ENCODE results near the gene TMEM135.

The TMEM135 gene

GRCh38 chr11:87219266-87219665 lies 181.5 kb downstream of the TMEM135 start:
- no peak overlapping the region for H3K4me3 ChIP-seq (ENCODE audit: low read depth, low read length, poor library complexity, severe bottlenecking)
- H3K9me2 ChIP-seq (ENCODE audit: low read depth, low read length): no peaks in the 10 kb centered on the region
- no peaks in the 10 kb centered on the region for H3K9me3 ChIP-seq (ENCODE audit: low read length)
- H3F3A ChIP-seq (ENCODE audit: insufficient read depth, low read length): no peaks in the 10 kb centered on the region
- H3K4me2 ChIP-seq (ENCODE audit: low read length): no peak overlapping the region
- no peaks in the 10 kb centered on the region for H3K27me3 ChIP-seq (ENCODE audit: insufficient read depth, low read length)
- no peaks in the 10 kb centered on the region for H4K20me1 ChIP-seq (ENCODE audit: insufficient read depth, low read length)
- no peaks in the 10 kb centered on the region for H3K4me1 ChIP-seq (ENCODE audit: insufficient read depth, low read length, severe bottlenecking)
- H3K36me3 ChIP-seq (ENCODE audit: insufficient read depth, low read length): no peaks in the 10 kb centered on the region
- no peak for TF ChIP-seq EZH2 (IDR thresholded peaks at IDR 0.05; ENCODE audit: borderline replicate concordance, low read length)
- TF ChIP-seq, protein P1, sequence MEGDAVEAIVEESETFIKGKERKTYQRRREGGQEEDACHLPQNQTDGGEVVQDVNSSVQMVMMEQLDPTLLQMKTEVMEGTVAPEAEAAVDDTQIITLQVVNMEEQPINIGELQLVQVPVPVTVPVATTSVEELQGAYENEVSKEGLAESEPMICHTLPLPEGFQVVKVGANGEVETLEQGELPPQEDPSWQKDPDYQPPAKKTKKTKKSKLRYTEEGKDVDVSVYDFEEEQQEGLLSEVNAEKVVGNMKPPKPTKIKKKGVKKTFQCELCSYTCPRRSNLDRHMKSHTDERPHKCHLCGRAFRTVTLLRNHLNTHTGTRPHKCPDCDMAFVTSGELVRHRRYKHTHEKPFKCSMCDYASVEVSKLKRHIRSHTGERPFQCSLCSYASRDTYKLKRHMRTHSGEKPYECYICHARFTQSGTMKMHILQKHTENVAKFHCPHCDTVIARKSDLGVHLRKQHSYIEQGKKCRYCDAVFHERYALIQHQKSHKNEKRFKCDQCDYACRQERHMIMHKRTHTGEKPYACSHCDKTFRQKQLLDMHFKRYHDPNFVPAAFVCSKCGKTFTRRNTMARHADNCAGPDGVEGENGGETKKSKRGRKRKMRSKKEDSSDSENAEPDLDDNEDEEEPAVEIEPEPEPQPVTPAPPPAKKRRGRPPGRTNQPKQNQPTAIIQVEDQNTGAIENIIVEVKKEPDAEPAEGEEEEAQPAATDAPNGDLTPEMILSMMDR (IDR thresholded peaks at IDR 0.05; ENCODE audit: low read length): no peak
- H3K79me2 ChIP-seq (ENCODE audit: insufficient read depth, low read length): no peaks in the 10 kb centered on the region
- no peak overlapping the region for H3K27ac ChIP-seq (ENCODE audit: low read depth, low read length, poor library complexity, severe bottlenecking)
- H3K9ac ChIP-seq (ENCODE audit: low read length): no peak overlapping the region
- H2AFZ ChIP-seq (ENCODE audit: low read length): no peak overlapping the region

DNA sequence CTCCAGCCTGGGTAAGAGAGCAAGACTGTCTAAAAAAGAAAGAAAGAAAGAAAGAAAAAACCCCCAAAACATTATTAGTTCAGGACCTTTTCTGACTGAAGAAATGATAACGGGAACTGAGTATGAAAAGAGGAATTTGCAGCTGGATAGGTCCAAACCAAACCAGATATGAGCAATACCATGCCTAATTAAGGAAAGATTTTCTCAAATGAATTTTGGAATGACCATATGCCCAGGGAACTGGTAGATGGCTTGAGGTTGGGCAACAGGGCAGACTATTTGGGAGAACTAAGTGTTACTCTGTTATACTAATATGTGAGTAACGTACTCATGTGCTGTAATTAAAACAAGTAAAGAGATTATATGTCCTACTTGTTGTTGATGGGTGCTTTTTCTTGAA lies 186.1 kb downstream of the TMEM135 start:
- Histone ChIP-seq H3K9ac (ENCODE audit: low read length) (no peak overlapping the region), H3F3A (ENCODE audit: insufficient read depth, low read length) (no peaks in the 10 kb centered on the region), H3K27ac (ENCODE audit: low read depth, low read length, poor library complexity, severe bottlenecking) (no peak overlapping the region), H3K27me3 (ENCODE audit: insufficient read depth, low read length) (no peaks in the 10 kb centered on the region), H3K4me1 (ENCODE audit: insufficient read depth, low read length, severe bottlenecking) (no peaks in the 10 kb centered on the region), H3K9me2 (ENCODE audit: low read depth, low read length) (no peaks in the 10 kb centered on the region), H3K36me3 (ENCODE audit: insufficient read depth, low read length) (no peaks in the 10 kb centered on the region), H2AFZ (ENCODE audit: low read length) (no peak overlapping the region), H3K79me2 (ENCODE audit: insufficient read depth, low read length) (no peaks in the 10 kb centered on the region), H3K4me3 (ENCODE audit: low read depth, low read length, poor library complexity, severe bottlenecking) (no peak overlapping the region), H3K9me3 (ENCODE audit: low read length) (no peaks in the 10 kb centered on the region), H4K20me1 (ENCODE audit: insufficient read depth, low read length) (no peaks in the 10 kb centered on the region), H3K4me2 (ENCODE audit: low read length) (no peak overlapping the region)
- TF ChIP-seq, protein P1 (IDR thresholded peaks at IDR 0.05; ENCODE audit: low read length): no peak
- no peak for TF ChIP-seq EZH2 (IDR thresholded peaks at IDR 0.05; ENCODE audit: borderline replicate concordance, low read length)

DNA sequence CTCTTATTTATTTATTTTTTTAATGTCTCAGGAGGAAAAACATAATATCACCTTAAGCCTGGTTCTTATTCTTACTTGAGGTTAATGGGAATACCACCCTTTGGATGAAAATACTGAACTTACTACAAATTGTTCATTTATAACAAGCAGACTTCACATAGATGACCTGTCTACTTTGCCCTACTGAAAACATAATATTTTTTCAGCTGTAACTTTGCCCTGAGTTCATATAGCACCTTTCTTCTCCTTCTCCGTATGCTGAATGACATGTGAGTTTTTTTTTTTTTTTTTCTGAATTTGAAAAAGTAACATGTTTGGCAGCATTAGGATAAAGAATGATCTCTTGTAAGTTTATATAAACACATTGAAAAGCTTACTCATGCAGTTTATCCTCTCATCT lies 186.8 kb downstream of the TMEM135 start:
- H3K79me2 ChIP-seq (ENCODE audit: insufficient read depth, low read length): no peaks in the 10 kb centered on the region
- H4K20me1 ChIP-seq (ENCODE audit: insufficient read depth, low read length): no peaks in the 10 kb centered on the region
- no peak overlapping the region for H3K4me3 ChIP-seq (ENCODE audit: low read depth, low read length, poor library complexity, severe bottlenecking)
- no peak overlapping the region for H3K4me2 ChIP-seq (ENCODE audit: low read length)
- no peak overlapping the region for H3K9ac ChIP-seq (ENCODE audit: low read length)
- no peaks in the 10 kb centered on the region for H3K36me3 ChIP-seq (ENCODE audit: insufficient read depth, low read length)
- H2AFZ ChIP-seq (ENCODE audit: low read length): no peak overlapping the region
- no peaks in the 10 kb centered on the region for H3K27me3 ChIP-seq (ENCODE audit: insufficient read depth, low read length)
- TF ChIP-seq EZH2 (IDR thresholded peaks at IDR 0.05; ENCODE audit: borderline replicate concordance, low read length): no peak
- TF ChIP-seq, protein P1 (IDR thresholded peaks at IDR 0.05; ENCODE audit: low read length): no peak
- no peaks in the 10 kb centered on the region for H3K9me3 ChIP-seq (ENCODE audit: low read length)
- H3K9me2 ChIP-seq (ENCODE audit: low read depth, low read length): no peaks in the 10 kb centered on the region
- H3F3A ChIP-seq (ENCODE audit: insufficient read depth, low read length): no peaks in the 10 kb centered on the region
- H3K4me1 ChIP-seq (ENCODE audit: insufficient read depth, low read length, severe bottlenecking): no peaks in the 10 kb centered on the region
- no peak overlapping the region for H3K27ac ChIP-seq (ENCODE audit: low read depth, low read length, poor library complexity, severe bottlenecking)
